Heart left ventricle (tissue), 13 donors: ENCODE measurements around the gene SERHL2.
"Not testable (repeated sequence)": the region's sequence is repeated elsewhere in the genome, so short reads cannot be mapped to it uniquely, and the experiment has no call there.

Experiments
- CTCF ChIP-seq, 12 donors: fragments of 200-600 bp; sonication (generic) in 4 of 12; IDR thresholded peaks; one replicate each; pipeline versions ENCODE4 v1.5.0 to v1.8.0; 2018 to 2022; ENCODE audit warnings: antibody characterized with exemption in 12 of 12, mild to moderate bottlenecking in 5 of 12
- POLR2A ChIP-seq, 2 donors: fragments of 450-650 bp; IDR thresholded peaks; one replicate each; pipeline ENCODE4 v1.6.1; 2017; ENCODE audit warnings: antibody characterized with exemption in 2 of 2, mild to moderate bottlenecking in 2 of 2, moderate library complexity in 2 of 2
- donor health status: ischemic (EF 13 %, LVEDD 7.1; RV severe dilation, severe dysfunction).
- donor health status: DM: no; HTN: yes; CAD: no.
- donor health status: DM: no; HTN: no; CAD: no.
- donor health status: ischemic (EF 25% LVEDD 6.9; RV normal size, moderate dysfunction).
- donor health status: ischemic (EF 25% LVEDD 5.7; RV mildly dilated, moderate dysfunction).
- donor health status: ischemic (EF 35%, LVEDD 5.7; RV mildly dilated, moderate dysfunction).
- donor health status: nonischemic (EF 11% LVEDD 7.7; RV severe dilation, severe dysfunction).
- donor health status: DM: yes; HTN: yes; CAD: no.
- donor health status: PGD.
- donor health status: ischemic (EF 29% LVEDD 5.4; RV normal size, mild dysfunction).
- donor health status: nonischemic (EF 23%, LVEDD 6.1; RV moderate dilation, normal function).

GRCh38 chr22:42508975-42509364 lies 44.8 kb upstream of the SERHL2 start:
- TF ChIP-seq CTCF, POLR2A (IDR thresholded peaks at IDR 0.05): not testable (repeated sequence)
